Neural cell (in vitro differentiated cells): Measurements from ENCODE around the gene DNAH3. TPM values are rescaled to one million over a fixed set of nuclear protein-coding genes. Genes with fewer than 3 reads are reported as not detected.

Experiments
- H2AFZ ChIP-seq: fragments of 200-600, 300-800 bp; sonication (generic), shearing (Covaris generic); 2 replicates; pipeline ENCODE4 v1.6.0; 2014; ENCODE audit warnings: low read depth, mild to moderate bottlenecking, antibody characterized with exemption, low read length, moderate library complexity
- H3F3A ChIP-seq: fragments of 200-600 bp; shearing (Covaris generic); 2 replicates; pipeline ENCODE4 v1.6.1; 2016; ENCODE audit warnings: mild to moderate bottlenecking, moderate library complexity, mixed read lengths, antibody characterized with exemption, low read length; ENCODE audit not compliant: insufficient read depth, poor library complexity, severe bottlenecking
- H3K27ac ChIP-seq: fragments of 200-600, 300-800 bp; sonication (generic), shearing (Covaris generic); 2 replicates; pipeline ENCODE4 v1.5.1; 2014; ENCODE audit warnings: mild to moderate bottlenecking, low read length, moderate library complexity
- H3K27me3 ChIP-seq: fragments of 300-800, 200-600 bp; sonication (generic), shearing (Covaris generic); 2 replicates; pipeline ENCODE4 v1.6.0; 2014; ENCODE audit warnings: mild to moderate bottlenecking, low read depth, low read length, moderate library complexity; ENCODE audit not compliant: insufficient read depth
- H3K36me3 ChIP-seq: fragments of 300-800, 200-600 bp; sonication (generic), shearing (Covaris generic); 2 replicates; pipeline ENCODE4 v1.5.1; 2014; ENCODE audit warnings: mild to moderate bottlenecking, antibody characterized with exemption, low read length, moderate library complexity; ENCODE audit not compliant: insufficient read depth
- H3K4me2 ChIP-seq: fragments of 300-800, 200-600 bp; sonication (generic), shearing (Covaris generic); 2 replicates; pipeline ENCODE4 v1.6.0; 2014; ENCODE audit warnings: mild to moderate bottlenecking, low read length
- H3K4me3 ChIP-seq: fragments of 300-800, 200-600 bp; sonication (generic), shearing (Covaris generic); 2 replicates; pipeline ENCODE4 v1.5.1; 2014; ENCODE audit warnings: mild to moderate bottlenecking, low read length, moderate library complexity
- H3K79me2 ChIP-seq: fragments of 200-600 bp; shearing (Covaris generic); replicated peaks from 2 replicates; pipeline ENCODE4 v1.6.0; 2014; ENCODE audit warnings: mild to moderate bottlenecking, low read length, moderate library complexity; ENCODE audit not compliant: insufficient read depth
- H3K9ac ChIP-seq: fragments of 300-800, 200-600 bp; sonication (generic), shearing (Covaris generic); 2 replicates; pipeline ENCODE4 v1.6.1; 2016; ENCODE audit warnings: mild to moderate bottlenecking, low read length, mixed read lengths
- H3K9me2 ChIP-seq: fragments of 200-600 bp; shearing (Covaris generic); 2 replicates; pipeline ENCODE4 v1.6.1; 2016; ENCODE audit warnings: mild to moderate bottlenecking, low read length, mixed read lengths; ENCODE audit not compliant: insufficient read depth
- H3K9me3 ChIP-seq: fragments of 200-600, 300-800 bp; sonication (generic), shearing (Covaris generic); 2 replicates; pipeline ENCODE4 v1.6.1; 2016; ENCODE audit warnings: mild to moderate bottlenecking, mixed run types, low read length, moderate library complexity, mixed read lengths
- H4K20me1 ChIP-seq: fragments of 200-600 bp; shearing (Covaris generic); 2 replicates; pipeline ENCODE4 v1.6.1; 2016; ENCODE audit warnings: mild to moderate bottlenecking, mixed run types; ENCODE audit not compliant: insufficient read depth
- CTCF ChIP-seq: fragments of 450-650 bp; IDR thresholded peaks from 2 replicates; pipeline ENCODE4 v1.5.1; 2014; ENCODE audit warnings: antibody characterized with exemption, mild to moderate bottlenecking, moderate library complexity; ENCODE audit not compliant: poor library complexity, severe bottlenecking
- EP300 ChIP-seq: fragments of 450-650 bp; conservative IDR thresholded peaks from 2 replicates; pipeline ENCODE4 v1.6.1; 2014; ENCODE audit warnings: antibody characterized with exemption, mild to moderate bottlenecking, moderate library complexity; ENCODE audit not compliant: poor library complexity, severe bottlenecking
- EZH2 ChIP-seq: fragments of 200-600, 300-800 bp; shearing (Covaris generic), sonication (generic); IDR thresholded peaks from 2 replicates; pipeline ENCODE4 v1.6.1; 2014; ENCODE audit warnings: antibody characterized with exemption, low read length, borderline replicate concordance, mild to moderate bottlenecking; ENCODE audit not compliant: insufficient read depth, poor library complexity, severe bottlenecking
- MXI1 ChIP-seq: fragments of 450-650 bp; conservative IDR thresholded peaks from 2 replicates; pipeline ENCODE4 v1.6.1; 2014; ENCODE audit warnings: antibody characterized with exemption, mild to moderate bottlenecking; ENCODE audit not compliant: poor library complexity, severe bottlenecking
- POLR2AphosphoS5 ChIP-seq: IDR thresholded peaks from 2 replicates; pipeline ENCODE4 v1.6.1; 2012
- RAD21 ChIP-seq: fragments of 450-650 bp; conservative IDR thresholded peaks from 2 replicates; pipeline ENCODE4 v1.6.1; 2014; ENCODE audit warnings: antibody characterized with exemption, mild to moderate bottlenecking, moderate library complexity
- REST ChIP-seq: IDR thresholded peaks from 2 replicates; pipeline ENCODE4 v1.6.1; 2012; ENCODE audit warnings: borderline replicate concordance
- SMC3 ChIP-seq: fragments of 450-650 bp; conservative IDR thresholded peaks from 2 replicates; pipeline ENCODE4 v1.6.1; 2014; ENCODE audit warnings: antibody characterized with exemption, mild to moderate bottlenecking, moderate library complexity; ENCODE audit not compliant: poor library complexity
- TAF1 ChIP-seq: IDR thresholded peaks from 2 replicates; pipeline ENCODE4 v1.6.1; 2012; ENCODE audit warnings: low read depth
- polyA plus RNA-seq: library from polyadenylated mRNA; depleted of rRNA; stranded (reverse); fragments of >200 nt; gene quantifications from 2 replicates; pipeline ENCODE4 v1.2.3, GENCODE V29; 2014

Gene DNAH3
- polyA plus RNA-seq, 1 donor from 2014 or later, result 0.06 TPM

GRCh38 chr16:20987049-20987448, 163.6 kb downstream of the DNAH3 start:
- Histone ChIP-seq H3K9ac (no peak overlapping the region), H3K9me3 (no peaks in the 10 kb centered on the region), H3K4me2 (no peak overlapping the region), H3K9me2 (no peaks in the 10 kb centered on the region), H3K27ac (no peak overlapping the region), H3K27me3 (no peaks in the 10 kb centered on the region), H2AFZ (no peak overlapping the region), H3K79me2 (no peaks in the 10 kb centered on the region), H3K36me3 (no peaks in the 10 kb centered on the region), H3F3A (no peaks in the 10 kb centered on the region), H4K20me1 (no peaks in the 10 kb centered on the region), H3K4me3 (no peak overlapping the region)
- TF ChIP-seq TAF1, result no peak

GRCh38 chr16:20984019-20984418, 166.6 kb downstream of the DNAH3 start:
- Histone ChIP-seq H4K20me1 (no peaks in the 10 kb centered on the region), H3K4me2 (no peak overlapping the region), H3K36me3 (no peaks in the 10 kb centered on the region), H3F3A (no peaks in the 10 kb centered on the region), H3K9me3 (no peaks in the 10 kb centered on the region), H2AFZ (no peak overlapping the region), H3K27me3 (no peaks in the 10 kb centered on the region), H3K9me2 (no peaks in the 10 kb centered on the region), H3K4me3 (no peak overlapping the region), H3K79me2 (no peaks in the 10 kb centered on the region), H3K27ac (no peak overlapping the region), H3K9ac (no peak overlapping the region)
- no peak for TF ChIP-seq REST
- TF ChIP-seq MXI1, result no peak
- no peak for TF ChIP-seq SMC3
- no peak for TF ChIP-seq EP300
- no peak for TF ChIP-seq POLR2AphosphoS5
- no peak for TF ChIP-seq CTCF
- no peak for TF ChIP-seq EZH2
- no peak for TF ChIP-seq RAD21
- TF ChIP-seq TAF1, result no peak

GRCh38 chr16:20976576-20976975, 174.1 kb downstream of the DNAH3 start:
- no peaks in the 10 kb centered on the region for H3K27me3 ChIP-seq
- H3F3A ChIP-seq, result no peaks in the 10 kb centered on the region
- no peaks in the 10 kb centered on the region for H3K36me3 ChIP-seq
- H3K4me3 ChIP-seq, result no peak overlapping the region
- no peaks in the 10 kb centered on the region for H3K9me3 ChIP-seq
- TF ChIP-seq MXI1 (no peak), POLR2AphosphoS5 (no peak), SMC3 (no peak), EP300 (no peak), TAF1 (no peak), RAD21 (no peak), CTCF (no peak), REST (no peak), EZH2 (no peak)
- H3K27ac ChIP-seq, result no peak overlapping the region
- H3K79me2 ChIP-seq, result no peaks in the 10 kb centered on the region
- H3K4me2 ChIP-seq, result no peak overlapping the region
- no peaks in the 10 kb centered on the region for H4K20me1 ChIP-seq
- H3K9me2 ChIP-seq, result no peaks in the 10 kb centered on the region
- no peak overlapping the region for H3K9ac ChIP-seq
- no peak overlapping the region for H2AFZ ChIP-seq
